ENCODE data around the gene DYRK1A. TPM values are rescaled to one million over a fixed set of nuclear protein-coding genes. Genes with fewer than 3 reads are reported as not detected.

The DYRK1A gene
- total RNA-seq, 2 experiments from 2014 or later = 58.4 to 65.1 TPM

GRCh38 chr21:37546299-37546908, 179.8 kb downstream of the DYRK1A start:
- BruUV-seq (replicated peaks) = no TSS peak
- Histone ChIP-seq H3K4me2 (ENCODE audit: low read length) (no peak overlapping the region), H3K27ac (ENCODE audit: low read depth, low read length, poor library complexity, severe bottlenecking) (no peak overlapping the region), H3K9me2 (ENCODE audit: insufficient read depth, low read length) (no peaks in the 10 kb centered on the region), H3K79me2 (ENCODE audit: insufficient read depth, low read depth, low read length) (no peaks in the 10 kb centered on the region), H2AFZ (ENCODE audit: low read length) (no peak overlapping the region), H3K9me3 (ENCODE audit: low read length) (no peaks in the 10 kb centered on the region), H3K4me1 (ENCODE audit: insufficient read depth, low read length, poor library complexity, severe bottlenecking) (no peaks in the 10 kb centered on the region), H3K4me3 (ENCODE audit: low read depth, low read length, poor library complexity, severe bottlenecking) (no peak overlapping the region), H3K36me3 (ENCODE audit: insufficient read depth, low read length) (no peaks in the 10 kb centered on the region), H4K20me1 (ENCODE audit: insufficient read depth, low read length) (no peaks in the 10 kb centered on the region)
- intact Hi-C loops (cut with micrococcal nuclease; ENCODE audit: unreplicated experiment) = no loop called here
- TF ChIP-seq EZH2phosphoT487 (IDR thresholded peaks at IDR 0.05; ENCODE audit: borderline replicate concordance, low read depth, low read length) (no peak), CTCF (conservative IDR thresholded peaks at IDR 0.05; ENCODE audit: low read length) (no peak)
- ChIA-PET POLR2A (no interaction called here), CTCF (ENCODE audit: unreplicated experiment) (no interaction called here)
- DNase-seq (ENCODE audit: low spot score) = no peak

GRCh38 chr21:37546949-37547614, 180.5 kb downstream of the DYRK1A start:
- no peaks in the 10 kb centered on the region for H3K9me2 ChIP-seq (ENCODE audit: insufficient read depth, low read length)
- no peaks in the 10 kb centered on the region for H3K9me3 ChIP-seq (ENCODE audit: low read length)
- no peak overlapping the region for H3K4me3 ChIP-seq (ENCODE audit: low read depth, low read length, poor library complexity, severe bottlenecking)
- no peak overlapping the region for H3K27ac ChIP-seq (ENCODE audit: low read depth, low read length, poor library complexity, severe bottlenecking)
- H3K4me2 ChIP-seq (ENCODE audit: low read length) = no peak overlapping the region
- TF ChIP-seq EZH2phosphoT487 (IDR thresholded peaks at IDR 0.05; ENCODE audit: borderline replicate concordance, low read depth, low read length) = no peak
- no peak for TF ChIP-seq CTCF (conservative IDR thresholded peaks at IDR 0.05; ENCODE audit: low read length)
- no TSS peak for BruUV-seq (replicated peaks)
- DNase-seq (ENCODE audit: low spot score) = no peak
- no peaks in the 10 kb centered on the region for H4K20me1 ChIP-seq (ENCODE audit: insufficient read depth, low read length)
- POLR2A ChIA-PET = no interaction called here
- CTCF ChIA-PET (ENCODE audit: unreplicated experiment) = no interaction called here
- H3K4me1 ChIP-seq (ENCODE audit: insufficient read depth, low read length, poor library complexity, severe bottlenecking) = no peaks in the 10 kb centered on the region
- no peak overlapping the region for H2AFZ ChIP-seq (ENCODE audit: low read length)
- H3K36me3 ChIP-seq (ENCODE audit: insufficient read depth, low read length) = no peaks in the 10 kb centered on the region
- H3K79me2 ChIP-seq (ENCODE audit: insufficient read depth, low read depth, low read length) = no peaks in the 10 kb centered on the region
- intact Hi-C loops (cut with micrococcal nuclease; ENCODE audit: unreplicated experiment) = no loop called here

- Histone ChIP-seq H3K9me3 (ENCODE audit: low read length) (no peaks in the 10 kb centered on the region), H4K20me1 (ENCODE audit: insufficient read depth, low read length) (no peaks in the 10 kb centered on the region), H3K27ac (ENCODE audit: low read depth, low read length, poor library complexity, severe bottlenecking) (no peak overlapping the region), H3K4me2 (ENCODE audit: low read length) (no peak overlapping the region), H2AFZ (ENCODE audit: low read length) (no peak overlapping the region), H3K36me3 (ENCODE audit: insufficient read depth, low read length) (no peaks in the 10 kb centered on the region), H3K4me3 (ENCODE audit: low read depth, low read length, poor library complexity, severe bottlenecking) (no peak overlapping the region), H3K9me2 (ENCODE audit: insufficient read depth, low read length) (no peaks in the 10 kb centered on the region), H3K79me2 (ENCODE audit: insufficient read depth, low read depth, low read length) (no peaks in the 10 kb centered on the region), H3K4me1 (ENCODE audit: insufficient read depth, low read length, poor library complexity, severe bottlenecking) (no peaks in the 10 kb centered on the region)
- CTCF ChIA-PET (ENCODE audit: unreplicated experiment) = no interaction called here
- BruUV-seq (replicated peaks) = no TSS peak
- no peak for DNase-seq (ENCODE audit: low spot score)
- TF ChIP-seq EZH2phosphoT487 (IDR thresholded peaks at IDR 0.05; ENCODE audit: borderline replicate concordance, low read depth, low read length) = no peak
- TF ChIP-seq CTCF (conservative IDR thresholded peaks at IDR 0.05; ENCODE audit: low read length) = no peak
- POLR2A ChIA-PET = no interaction called here
- intact Hi-C loops (cut with micrococcal nuclease; ENCODE audit: unreplicated experiment) = no loop called here
These were observed 181.1 kb downstream of the DYRK1A start for GRCh38 chr21:37547615-37548200.
